Gastroesophageal sphincter (tissue), 4 donors: ENCODE measurements around the gene PAPPA2. TPM values are rescaled to one million over a fixed set of nuclear protein-coding genes. Genes with fewer than 3 reads are reported as not detected.

Source experiments
- ATAC-seq: fragments of 150-250 bp; one replicate; pipeline ENCODE4 v1.9.1; 2016; ENCODE audit warnings: mild to moderate bottlenecking, moderate library complexity
- H3K27ac ChIP-seq, 4 donors: fragments of 200-600 bp; sonication (generic) in 3 of 4; 1 replicate in 3 of 4; 2 replicates in 1 of 4; pipeline ENCODE4 v1.5.1; 2016 to 2019
- H3K27me3 ChIP-seq: fragments of 200-600 bp; sonication (generic); one replicate; pipeline ENCODE4 v1.5.1; 2019
- H3K36me3 ChIP-seq, 2 donors: fragments of 200-600 bp; sonication (generic); one replicate each; pipeline ENCODE4 v1.5.1; 2019; ENCODE audit warnings: control low read depth in 1 of 2
- H3K4me1 ChIP-seq, 3 donors: fragments of 200-600 bp; sonication (generic); 1 replicate in 2 of 3; 2 replicates in 1 of 3; pipeline ENCODE4 v1.5.1; 2016 to 2019; ENCODE audit warnings: control low read depth in 2 of 3
- H3K4me3 ChIP-seq, 2 donors: fragments of 200-600 bp; sonication (generic); one replicate each; pipeline ENCODE4 v1.5.1; 2019; ENCODE audit warnings: mild to moderate bottlenecking in 1 of 2, moderate library complexity in 1 of 2
- H3K9me3 ChIP-seq, 3 donors: fragments of 200-600 bp; sonication (generic); one replicate each; pipeline ENCODE4 v1.5.1; 2017 to 2019; ENCODE audit warnings: control low read depth in 2 of 3
- CTCF ChIP-seq, 4 experiments: fragments of 200-600 bp in 2 of 4; fragments of 450-650 bp in 2 of 4; sonication (generic) in 1 of 4; IDR thresholded peaks; one replicate each; pipeline ENCODE4 v1.5.1; 2017 to 2019; ENCODE audit warnings: antibody characterized with exemption in 4 of 4, mild to moderate bottlenecking in 2 of 4, moderate library complexity in 2 of 4
- EP300 ChIP-seq: sonication (generic); formaldehyde crosslinking; IDR thresholded peaks from one replicate; pipeline ENCODE4 v1.6.1; 2017; ENCODE audit warnings: antibody characterized with exemption, mild to moderate bottlenecking
- POLR2A ChIP-seq, 2 donors: fragments of 450-650 bp; IDR thresholded peaks; one replicate each; pipeline ENCODE4 v1.6.1; 2017; ENCODE audit warnings: antibody characterized with exemption in 2 of 2, mild to moderate bottlenecking in 2 of 2, moderate library complexity in 1 of 2
- POLR2AphosphoS5 ChIP-seq: sonication (generic); formaldehyde crosslinking; IDR thresholded peaks from one replicate; pipeline ENCODE4 v1.6.1; 2017; ENCODE audit warnings: antibody characterized with exemption
- WGBS, 2 donors: methylation state at CpG; one replicate each; pipeline ENCODE4 v1.1.5; 2018; ENCODE audit warnings: low coverage in 1 of 2; 5-methylcytosine and 5-hydroxymethylcytosine counted together
- total RNA-seq, 4 donors: library from RNA; depleted of rRNA; stranded (reverse); fragments of >200 nt; gene quantifications; one replicate each; pipeline ENCODE4 v1.1.0, GENCODE V29; 2016

Gene PAPPA2
- total RNA-seq, 4 donors from 2014 or later = 0.10 to 0.54 (median 0.14) TPM

- Histone ChIP-seq H3K27ac (no peak overlapping the region), H3K9me3 (no peaks in the 10 kb centered on the region), H3K36me3 (no peaks in the 10 kb centered on the region), H3K4me3 (no peak overlapping the region), H3K27me3 (no peaks in the 10 kb centered on the region), H3K4me1 (no peaks in the 10 kb centered on the region)
- TF ChIP-seq CTCF (IDR thresholded peaks at IDR 0.05) (no peak), POLR2AphosphoS5 (no peak), POLR2A (IDR thresholded peaks at IDR 0.05) (no peak), EP300 (no peak)
- WGBS, 2 donors = 20 to 33% methylated on average over 1 of the region's 1 CpG
- ATAC-seq = no peak
Measured at GRCh38 chr1:176499671-176500070, 36.7 kb downstream of the PAPPA2 start.

- Histone ChIP-seq H3K27ac (no peak overlapping the region), H3K36me3 (no peaks in the 10 kb centered on the region), H3K4me3 (no peak overlapping the region), H3K4me1 (no peaks in the 10 kb centered on the region), H3K9me3 (no peaks in the 10 kb centered on the region), H3K27me3 (no peaks in the 10 kb centered on the region)
- ATAC-seq = no peak
- 20 to 34% methylated on average over 1 to 2 of the region's 2 CpGs for WGBS, 2 donors
- no peak for TF ChIP-seq CTCF (IDR thresholded peaks at IDR 0.05)
- TF ChIP-seq POLR2A (IDR thresholded peaks at IDR 0.05) = no peak
- TF ChIP-seq EP300 = no peak
- no peak for TF ChIP-seq POLR2AphosphoS5
Measured at GRCh38 chr1:176501599-176501998, 38.6 kb downstream of the PAPPA2 start.

GRCh38 chr1:176504848-176505553 lies 42.0 kb downstream of the PAPPA2 start:
- H3K36me3 ChIP-seq = no peaks in the 10 kb centered on the region
- no peak overlapping the region for H3K4me3 ChIP-seq
- ATAC-seq = no peak
- no peaks in the 10 kb centered on the region for H3K4me1 ChIP-seq
- TF ChIP-seq EP300 (no peak), POLR2AphosphoS5 (no peak)
- no peaks in the 10 kb centered on the region for H3K27me3 ChIP-seq
- 60 to 68% methylated on average over 5 of the region's 5 CpGs for WGBS, 2 donors
- H3K9me3 ChIP-seq = no peaks in the 10 kb centered on the region
- H3K27ac ChIP-seq = no peak overlapping the region

GRCh38 chr1:176512966-176513365 lies 50.0 kb downstream of the PAPPA2 start:
- H3K4me3 ChIP-seq = no peak overlapping the region
- no peaks in the 10 kb centered on the region for H3K4me1 ChIP-seq
- no peak for ATAC-seq
- no peak for TF ChIP-seq CTCF (IDR thresholded peaks at IDR 0.05)
- no peak for TF ChIP-seq POLR2A (IDR thresholded peaks at IDR 0.05)
- no peak for TF ChIP-seq POLR2AphosphoS5
- TF ChIP-seq EP300 = no peak
- H3K27ac ChIP-seq = no peak overlapping the region
- H3K9me3 ChIP-seq = no peaks in the 10 kb centered on the region
- no peaks in the 10 kb centered on the region for H3K36me3 ChIP-seq
- no peaks in the 10 kb centered on the region for H3K27me3 ChIP-seq

- WGBS, 2 donors = 40 to 41% methylated on average over 2 to 3 of the region's 3 CpGs
- TF ChIP-seq EP300 = no peak
- TF ChIP-seq CTCF (IDR thresholded peaks at IDR 0.05) = no peak
- no peak for TF ChIP-seq POLR2A (IDR thresholded peaks at IDR 0.05)
- no peak for TF ChIP-seq POLR2AphosphoS5
- Histone ChIP-seq H3K27me3 (no peaks in the 10 kb centered on the region), H3K9me3 (no peaks in the 10 kb centered on the region), H3K4me3 (no peak overlapping the region), H3K4me1 (no peaks in the 10 kb centered on the region), H3K36me3 (no peaks in the 10 kb centered on the region), H3K27ac (no peak overlapping the region)
- ATAC-seq = no peak
Measured at GRCh38 chr1:176515310-176515709, 52.3 kb downstream of the PAPPA2 start.
